Neuronal stem cell (in vitro differentiated cells): ENCODE measurements around the gene LDB2.

Experiments
- DNase-seq: peaks from one replicate; pipeline ENCODE4 v3.0.0-alpha.2; 2013; ENCODE audit warnings: low spot score
- H2AFZ ChIP-seq: one replicate; pipeline ENCODE4 v1.6.1; 2013; ENCODE audit warnings: mild to moderate bottlenecking, low read length, inconsistent platforms
- H2AK5ac ChIP-seq: 2 replicates; pipeline ENCODE4 v1.6.1; 2013; ENCODE audit warnings: low read depth, mild to moderate bottlenecking, inconsistent platforms, low read length, moderate library complexity, mixed read lengths
- H2BK120ac ChIP-seq: 2 replicates; pipeline ENCODE4 v1.6.1; 2013; ENCODE audit warnings: low read depth, mild to moderate bottlenecking, inconsistent platforms, low read length, moderate library complexity, mixed read lengths
- H2BK12ac ChIP-seq: one replicate; pipeline ENCODE4 v1.6.1; 2013; ENCODE audit warnings: low read length, inconsistent platforms
- H2BK15ac ChIP-seq: 2 replicates; pipeline ENCODE4 v1.6.1; 2013; ENCODE audit warnings: mild to moderate bottlenecking, low read length, inconsistent platforms, mixed read lengths
- H2BK5ac ChIP-seq: one replicate; pipeline ENCODE4 v1.6.1; 2013; ENCODE audit warnings: inconsistent platforms, mild to moderate bottlenecking, low read length, moderate library complexity
- H3K14ac ChIP-seq: one replicate; pipeline ENCODE4 v1.6.1; 2013; ENCODE audit warnings: low read length, inconsistent platforms
- H3K18ac ChIP-seq: 2 replicates; pipeline ENCODE4 v1.6.1; 2013; ENCODE audit warnings: low read length, inconsistent platforms
- H3K23ac ChIP-seq: 2 replicates; pipeline ENCODE4 v1.6.1; 2013; ENCODE audit warnings: low read depth, mild to moderate bottlenecking, mixed read lengths, low read length, inconsistent platforms; ENCODE audit not compliant: poor library complexity
- H3K27ac ChIP-seq: replicated peaks from 3 replicates; pipeline ENCODE4 v1.5.1; 2013; ENCODE audit warnings: low read length, inconsistent platforms
- H3K27me3 ChIP-seq, 3 experiments: 2 replicates each; pipeline ENCODE4 v1.6.1; 2013; ENCODE audit warnings: low read length in 3 of 3, mild to moderate bottlenecking in 2 of 3, inconsistent platforms in 1 of 3, low read depth in 1 of 3, mixed read lengths in 1 of 3, moderate library complexity in 1 of 3; ENCODE audit not compliant: control insufficient read depth in 3 of 3, insufficient read depth in 3 of 3
- H3K36me3 ChIP-seq, 2 donors: replicated peaks in 1 of 2; 2 replicates each; pipeline ENCODE4 v1.6.1; 2013; ENCODE audit warnings: low read length in 2 of 2; ENCODE audit not compliant: control insufficient read depth in 2 of 2, insufficient read depth in 2 of 2
- H3K4ac ChIP-seq: 2 replicates; pipeline ENCODE4 v1.6.1; 2013; ENCODE audit warnings: inconsistent platforms, mild to moderate bottlenecking, low read length, moderate library complexity
- H3K4me1 ChIP-seq, 2 donors: 1 replicate in 1 of 2; 2 replicates in 1 of 2; pipeline ENCODE4 v1.6.1; 2013; ENCODE audit warnings: low read length in 2 of 2, low read depth in 1 of 2; ENCODE audit not compliant: control insufficient read depth in 2 of 2, insufficient read depth in 1 of 2
- H3K4me2 ChIP-seq: one replicate; pipeline ENCODE4 v1.6.1; 2013; ENCODE audit warnings: mild to moderate bottlenecking, low read length, inconsistent platforms; ENCODE audit not compliant: insufficient read depth, poor library complexity, severe bottlenecking
- H3K4me3 ChIP-seq, 2 donors: 2 replicates each; pipeline ENCODE4 v1.5.1; 2013; ENCODE audit warnings: low read length in 2 of 2, mild to moderate bottlenecking in 2 of 2, inconsistent platforms in 1 of 2, moderate library complexity in 1 of 2
- H3K79me1 ChIP-seq: one replicate; pipeline ENCODE4 v1.6.1; 2013; ENCODE audit warnings: low read depth, mild to moderate bottlenecking, inconsistent platforms, low read length, moderate library complexity
- H3K9ac ChIP-seq: one replicate; pipeline ENCODE4 v1.6.1; 2013; ENCODE audit warnings: mild to moderate bottlenecking, low read depth, low read length, inconsistent platforms; ENCODE audit not compliant: poor library complexity
- H3K9me3 ChIP-seq, 2 donors: replicated peaks in 1 of 2; 2 replicates each; pipeline versions ENCODE3 to v1.6.1; 2013; ENCODE audit warnings: low read length in 2 of 2, mild to moderate bottlenecking in 2 of 2, inconsistent platforms in 1 of 2, low read depth in 1 of 2, mixed read lengths in 1 of 2, moderate library complexity in 1 of 2; ENCODE audit not compliant: control insufficient read depth in 2 of 2, insufficient read depth in 1 of 2
- H4K8ac ChIP-seq: one replicate; pipeline ENCODE4 v1.6.1; 2013; ENCODE audit warnings: low read depth, mild to moderate bottlenecking, inconsistent platforms, low read length, moderate library complexity
- H4K91ac ChIP-seq: one replicate; pipeline ENCODE4 v1.6.1; 2013; ENCODE audit warnings: low read length, low read depth, mild to moderate bottlenecking, inconsistent platforms; ENCODE audit not compliant: poor library complexity
- WGBS, 2 donors: extraction: QIAGEN DNeasy Blood & Tissue Kit; methylation state at CpG; one replicate each; pipeline ENCODE4 v1.1.7; 2013; ENCODE audit warnings: missing lambda C conversion rate in 2 of 2, mixed read lengths in 1 of 2; ENCODE audit not compliant: insufficient read length in 2 of 2, insufficient replicate concordance in 1 of 2; ENCODE audit errors: extremely low coverage in 2 of 2; 5-methylcytosine and 5-hydroxymethylcytosine counted together

The LDB2 gene

DNA sequence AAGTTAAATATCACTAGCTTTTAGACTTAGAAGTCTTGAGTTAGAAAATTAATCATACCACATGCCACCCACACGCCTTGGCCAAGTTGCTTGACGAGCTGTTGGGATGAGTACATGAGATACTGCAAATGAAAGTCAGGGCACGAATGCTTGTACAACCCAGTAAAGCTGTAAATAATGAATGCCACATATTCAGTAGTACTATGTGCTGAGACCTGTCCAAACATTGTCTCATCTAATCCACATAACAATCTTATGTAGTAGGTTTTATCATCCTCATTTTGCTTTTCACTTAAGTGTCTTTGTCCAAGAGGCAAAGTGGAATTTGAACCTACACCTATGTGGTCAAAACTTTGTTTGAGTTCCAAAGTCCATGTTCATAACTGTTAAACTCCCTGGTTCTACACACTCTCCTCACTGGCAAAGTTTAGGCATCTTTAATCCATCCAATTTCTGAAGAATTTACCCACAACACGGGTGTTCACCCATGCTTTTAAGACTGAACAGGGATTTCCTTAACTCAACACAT lies 74.1 kb downstream of the LDB2 start:
- Histone ChIP-seq H3K27me3 (no peaks in the 10 kb centered on the region), H2BK12ac (no peak overlapping the region), H2BK5ac (no peak overlapping the region), H4K8ac (no peak overlapping the region), H3K4me1 (peaks cover 4 to 11% of the 10 kb centered on the region in 2 donors), H3K9me3 (no peaks in the 10 kb centered on the region), H4K91ac (no peak overlapping the region), H2AFZ (no peak overlapping the region), H2BK120ac (no peak overlapping the region), H3K27ac (no peak overlapping the region), H3K18ac (no peak overlapping the region), H2AK5ac (no peak overlapping the region), H2BK15ac (no peak overlapping the region), H3K9ac (no peak overlapping the region), H3K4me2 (no peak overlapping the region), H3K14ac (no peak overlapping the region), H3K4ac (no peak overlapping the region), H3K79me1 (no peaks in the 10 kb centered on the region), H3K4me3 (no peak overlapping the region), H3K23ac (no peak overlapping the region), H3K36me3 (no peaks in the 10 kb centered on the region)
- DNase-seq: no peak
- no CpG with 5 or more reads among the region's 4 CpGs for WGBS, 2 donors

DNA sequence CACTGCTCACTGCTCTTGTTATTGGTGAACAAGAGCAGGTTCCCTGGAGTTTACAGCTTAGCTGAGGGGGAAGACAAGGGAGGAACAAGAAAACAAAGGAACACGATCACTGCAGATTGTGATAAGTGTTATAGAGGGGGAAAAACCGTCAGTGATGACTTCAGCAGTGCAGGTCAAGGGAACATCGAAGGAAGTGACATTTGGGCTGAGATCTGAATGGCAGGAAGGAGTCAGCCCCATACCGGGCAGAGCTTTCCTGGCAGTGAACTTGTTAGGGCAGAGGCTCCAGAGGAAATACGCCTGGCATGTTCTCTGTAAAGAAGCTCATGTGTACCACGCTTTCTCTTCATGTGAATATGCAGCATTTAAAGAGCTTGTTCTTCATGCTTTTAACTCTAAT lies 78.1 kb downstream of the LDB2 start:
- no peak overlapping the region for H4K8ac ChIP-seq
- no peak overlapping the region for H3K4ac ChIP-seq
- no peak overlapping the region for H2BK15ac ChIP-seq
- no peaks in the 10 kb centered on the region for H3K27me3 ChIP-seq
- peak overlapping the region; percentile 47 for H2AFZ ChIP-seq
- no peak overlapping the region for H2BK120ac ChIP-seq
- peaks cover 6 to 11% of the 10 kb centered on the region in 2 donors for H3K4me1 ChIP-seq
- no peak overlapping the region for H3K27ac ChIP-seq
- no peaks in the 10 kb centered on the region for H3K36me3 ChIP-seq
- no peak overlapping the region for H4K91ac ChIP-seq
- no peak overlapping the region for H3K9ac ChIP-seq
- no peak overlapping the region for H2AK5ac ChIP-seq
- H3K9me3 ChIP-seq: no peaks in the 10 kb centered on the region
- no peak overlapping the region for H3K23ac ChIP-seq
- H3K4me3 ChIP-seq: no peak overlapping the region
- no peak for DNase-seq
- H2BK5ac ChIP-seq: no peak overlapping the region
- H3K79me1 ChIP-seq: no peaks in the 10 kb centered on the region
- H3K4me2 ChIP-seq: no peak overlapping the region
- WGBS, 2 donors: no CpG with 5 or more reads among the region's 6 CpGs
- no peak overlapping the region for H3K14ac ChIP-seq
- H3K18ac ChIP-seq: no peak overlapping the region
- H2BK12ac ChIP-seq: no peak overlapping the region

GRCh38 chr4:16819652-16820051 lies 78.8 kb downstream of the LDB2 start:
- no peak for DNase-seq
- Histone ChIP-seq H3K4me3 (no peak overlapping the region), H3K23ac (no peak overlapping the region), H3K18ac (no peak overlapping the region), H4K91ac (no peak overlapping the region), H3K9ac (no peak overlapping the region), H3K14ac (no peak overlapping the region), H3K27ac (no peak overlapping the region), H3K27me3 (no peaks in the 10 kb centered on the region), H2BK5ac (no peak overlapping the region), H4K8ac (no peak overlapping the region), H3K4me1 (peaks cover 6 to 11% of the 10 kb centered on the region in 2 donors), H2BK15ac (no peak overlapping the region), H3K36me3 (no peaks in the 10 kb centered on the region), H3K4me2 (no peak overlapping the region), H3K4ac (no peak overlapping the region), H2BK12ac (no peak overlapping the region), H3K9me3 (no peaks in the 10 kb centered on the region), H2AFZ (no peak overlapping the region), H3K79me1 (no peaks in the 10 kb centered on the region), H2AK5ac (no peak overlapping the region), H2BK120ac (no peak overlapping the region)
- WGBS, 2 donors: no CpG with 5 or more reads among the region's 3 CpGs

DNA sequence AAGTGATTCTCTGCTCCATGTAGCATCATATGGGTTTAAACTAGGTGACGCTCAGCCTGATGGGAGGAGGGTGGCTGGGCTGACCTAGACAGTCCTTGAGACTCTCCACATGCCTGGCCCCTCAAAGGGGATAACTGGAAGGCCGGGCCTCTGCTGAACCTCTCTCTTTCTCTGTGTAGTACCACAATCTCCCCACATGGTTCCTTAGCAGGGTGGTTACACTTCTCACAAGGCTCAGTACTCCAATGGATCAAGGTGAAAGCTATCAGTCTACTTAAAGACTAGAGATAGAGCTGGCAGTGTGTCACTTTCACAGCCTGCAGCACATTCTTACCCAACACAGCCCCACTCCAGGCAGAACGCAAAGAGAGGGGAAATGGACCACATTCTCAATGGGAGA lies 80.4 kb downstream of the LDB2 start:
- Histone ChIP-seq H3K9ac (no peak overlapping the region), H3K27ac (no peak overlapping the region), H3K9me3 (no peaks in the 10 kb centered on the region), H3K36me3 (no peaks in the 10 kb centered on the region), H4K91ac (no peak overlapping the region), H2BK120ac (no peak overlapping the region), H2BK15ac (no peak overlapping the region), H3K18ac (no peak overlapping the region), H3K4me2 (no peak overlapping the region), H3K79me1 (no peaks in the 10 kb centered on the region), H3K4me3 (no peak overlapping the region), H2BK12ac (no peak overlapping the region), H3K14ac (no peak overlapping the region), H2AK5ac (no peak overlapping the region), H4K8ac (no peak overlapping the region), H2BK5ac (no peak overlapping the region), H2AFZ (no peak overlapping the region), H3K4me1 (peaks cover 6 to 11% of the 10 kb centered on the region in 2 donors), H3K4ac (no peak overlapping the region), H3K23ac (no peak overlapping the region), H3K27me3 (no peaks in the 10 kb centered on the region)
- DNase-seq: no peak
- WGBS, 2 donors: no CpG with 5 or more reads among the region's 3 CpGs
